ENCODE data around the gene GRM7.

GRM7 gene

DNA sequence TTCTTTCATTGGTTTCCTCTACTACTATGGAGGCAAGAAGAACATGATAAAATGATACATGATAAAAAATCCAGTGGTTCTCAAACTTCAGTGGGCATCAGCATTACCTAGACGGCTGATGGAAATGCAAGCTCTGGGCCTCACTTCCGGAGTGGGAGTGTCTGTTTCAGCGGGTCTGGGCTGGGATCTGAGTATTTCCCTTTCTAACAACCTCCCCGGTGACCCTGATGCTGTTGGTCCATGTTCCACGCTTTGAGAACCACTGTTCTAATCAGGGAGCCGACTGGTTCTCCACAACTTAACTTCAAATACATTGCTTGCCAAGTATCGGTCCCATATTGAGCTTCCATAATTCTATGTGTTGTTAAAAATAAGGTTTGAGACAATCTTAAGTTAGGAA is 928.4 kb downstream of the GRM7 start:
- no peak for DNase-seq (ENCODE audit: low read depth)

- DNase-seq (ENCODE audit: low read depth), result no peak
Measured at GRCh38 chr3:7790141-7790540, 929.2 kb downstream of the GRM7 start.
